NT2/D1 (cell line): ENCODE data around the gene IL3.

Experiments
- DNase-seq: peaks from one replicate; pipeline ENCODE4 v3.0.0-alpha.2; 2011; ENCODE audit warnings: low read depth, low spot score
- H3K27me3 ChIP-seq: 2 replicates; pipeline ENCODE4 v1.6.0; 2011; ENCODE audit warnings: mild to moderate bottlenecking; ENCODE audit not compliant: insufficient read length, insufficient read depth
- H3K36me3 ChIP-seq: 2 replicates; pipeline ENCODE4 v1.6.1; 2011; ENCODE audit warnings: mild to moderate bottlenecking, low read length, mixed read lengths; ENCODE audit not compliant: insufficient read depth, insufficient read length
- H3K4me1 ChIP-seq: 2 replicates; pipeline ENCODE4 v1.5.1; 2011; ENCODE audit not compliant: insufficient read depth, insufficient read length
- H3K4me3 ChIP-seq: 2 replicates; pipeline ENCODE4 v1.5.1; 2011; ENCODE audit warnings: low read depth; ENCODE audit not compliant: insufficient read length
- H3K9ac ChIP-seq: 2 replicates; pipeline ENCODE4 v1.6.0; 2011; ENCODE audit warnings: low read depth; ENCODE audit not compliant: insufficient read length
- H3K9me3 ChIP-seq: 2 replicates; pipeline ENCODE4 v1.5.1; 2011; ENCODE audit warnings: mild to moderate bottlenecking, low read length; ENCODE audit not compliant: insufficient read depth
- SUZ12 ChIP-seq: IDR thresholded peaks from 2 replicates; pipeline ENCODE4 v1.6.1; 2011; ENCODE audit not compliant: insufficient read length, insufficient read depth; ENCODE audit errors: extremely low read depth
- YY1 ChIP-seq: IDR thresholded peaks from 2 replicates; pipeline ENCODE4 v1.6.1; 2011; ENCODE audit not compliant: insufficient read length, insufficient read depth
- ZNF274 ChIP-seq: IDR thresholded peaks from 2 replicates; pipeline ENCODE4 v1.6.1; 2011; ENCODE audit warnings: mild to moderate bottlenecking, low read depth, low read length

The IL3 gene

GRCh38 chr5:132054697-132055440 lies 5.6 kb upstream of the IL3 start:
- TF ChIP-seq YY1 (no peak), ZNF274 (no peak), SUZ12 (no peak)
- no peaks in the 10 kb centered on the region for H3K27me3 ChIP-seq
- no peaks in the 10 kb centered on the region for H3K9me3 ChIP-seq
- H3K4me1 ChIP-seq: no peaks in the 10 kb centered on the region
- H3K9ac ChIP-seq: no peak overlapping the region
- no peak overlapping the region for H3K4me3 ChIP-seq
- DNase-seq: no peak
- no peaks in the 10 kb centered on the region for H3K36me3 ChIP-seq

GRCh38 chr5:132055441-132055807 lies 5.0 kb upstream of the IL3 start:
- no peaks in the 10 kb centered on the region for H3K36me3 ChIP-seq
- TF ChIP-seq ZNF274: no peak
- TF ChIP-seq SUZ12: no peak
- no peak for TF ChIP-seq YY1
- H3K4me1 ChIP-seq: no peaks in the 10 kb centered on the region
- H3K9me3 ChIP-seq: no peaks in the 10 kb centered on the region
- no peak overlapping the region for H3K4me3 ChIP-seq
- H3K9ac ChIP-seq: no peak overlapping the region
- no peaks in the 10 kb centered on the region for H3K27me3 ChIP-seq
- no peak for DNase-seq

- Histone ChIP-seq H3K9me3 (no peaks in the 10 kb centered on the region), H3K4me1 (no peaks in the 10 kb centered on the region), H3K4me3 (no peak overlapping the region), H3K27me3 (no peaks in the 10 kb centered on the region), H3K9ac (no peak overlapping the region), H3K36me3 (no peaks in the 10 kb centered on the region)
- no peak for DNase-seq
- no peak for TF ChIP-seq SUZ12
- no peak for TF ChIP-seq YY1
- no peak for TF ChIP-seq ZNF274
These were observed 4.4 kb upstream of the IL3 start for GRCh38 chr5:132055808-132056609.

- Histone ChIP-seq H3K9me3 (no peaks in the 10 kb centered on the region), H3K36me3 (no peaks in the 10 kb centered on the region), H3K4me3 (no peak overlapping the region), H3K27me3 (no peaks in the 10 kb centered on the region), H3K9ac (no peak overlapping the region), H3K4me1 (no peaks in the 10 kb centered on the region)
- DNase-seq: no peak
- TF ChIP-seq ZNF274 (no peak), YY1 (no peak), SUZ12 (no peak)
These were observed 3.6 kb upstream of the IL3 start for GRCh38 chr5:132056610-132057497.

GRCh38 chr5:132057498-132058255 lies 2.8 kb upstream of the IL3 start:
- Histone ChIP-seq H3K4me1 (no peaks in the 10 kb centered on the region), H3K27me3 (no peaks in the 10 kb centered on the region), H3K4me3 (no peak overlapping the region), H3K9ac (no peak overlapping the region), H3K36me3 (no peaks in the 10 kb centered on the region), H3K9me3 (no peaks in the 10 kb centered on the region)
- TF ChIP-seq SUZ12: no peak
- no peak for TF ChIP-seq ZNF274
- DNase-seq: no peak

- no peak overlapping the region for H3K4me3 ChIP-seq
- no peaks in the 10 kb centered on the region for H3K9me3 ChIP-seq
- no peaks in the 10 kb centered on the region for H3K27me3 ChIP-seq
- DNase-seq: no peak
- H3K4me1 ChIP-seq: no peaks in the 10 kb centered on the region
- TF ChIP-seq YY1 (no peak), SUZ12 (no peak), ZNF274 (no peak)
- H3K36me3 ChIP-seq: no peaks in the 10 kb centered on the region
- no peak overlapping the region for H3K9ac ChIP-seq
These were observed 1.8 kb upstream of the IL3 start for GRCh38 chr5:132058646-132059042.
